ENCODE data around the gene GOLGA8B.
"Not testable (repeated sequence)": the region's sequence is repeated elsewhere in the genome, so short reads cannot be mapped to it uniquely, and the experiment has no call there.

Gene GOLGA8B

DNA sequence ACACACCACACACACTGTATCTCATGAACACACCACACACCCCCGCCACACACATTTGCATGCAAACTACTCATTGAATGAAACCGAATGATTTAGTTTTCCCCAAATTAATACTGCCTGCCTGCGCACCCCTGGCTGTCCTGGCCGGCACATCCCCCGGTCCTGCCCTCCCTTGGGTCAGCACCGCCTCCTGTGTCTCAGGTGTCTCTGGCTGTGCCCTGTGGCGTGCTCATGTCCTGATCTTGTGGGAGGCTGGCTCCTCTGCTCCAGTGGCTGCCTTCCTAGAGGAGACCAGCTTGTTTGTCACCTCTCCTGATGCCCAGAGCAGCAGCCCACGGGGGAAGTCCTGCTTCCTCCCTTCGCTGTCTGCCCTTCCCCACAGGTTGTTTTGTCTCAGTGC, 28.7 kb downstream of the GOLGA8B start:
- DNase-seq, result not testable (repeated sequence)

DNA sequence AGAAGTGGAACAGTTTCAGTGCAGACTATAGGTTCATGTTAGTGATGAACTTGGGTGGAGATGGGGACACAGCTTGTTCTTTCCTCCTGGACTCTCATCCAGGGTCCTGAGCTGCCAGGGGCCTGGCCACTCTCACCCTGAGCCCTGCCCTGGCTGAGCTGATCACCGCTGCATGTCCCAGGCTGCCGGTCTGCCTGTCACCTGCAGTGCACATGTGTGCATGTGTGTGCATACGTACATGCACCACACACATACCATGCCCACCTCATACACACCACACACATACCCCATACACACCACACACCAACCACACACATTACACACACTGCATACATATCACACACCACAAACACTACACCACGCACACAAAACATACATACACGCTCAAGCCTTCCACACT, 29.3 kb downstream of the GOLGA8B start:
- not testable (repeated sequence) for DNase-seq

DNA sequence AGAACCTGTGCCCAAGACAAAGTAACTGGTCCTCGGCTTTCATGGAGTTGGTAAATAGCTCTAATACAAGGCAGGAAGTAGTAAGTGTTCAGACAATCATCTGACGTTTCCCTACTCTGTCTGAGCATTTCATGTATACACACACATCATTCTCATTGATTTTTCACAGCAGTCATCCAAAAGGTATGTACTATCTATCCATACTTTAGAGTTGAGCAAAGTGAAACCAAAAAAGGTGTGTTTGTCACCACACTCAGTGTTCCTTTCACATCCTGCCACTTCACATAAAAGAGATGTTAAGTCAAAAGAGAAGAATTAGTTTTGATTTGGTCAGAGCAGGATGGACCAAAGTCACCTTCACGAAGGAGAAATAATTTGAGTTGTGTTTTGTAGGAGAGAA, 33.3 kb downstream of the GOLGA8B start:
- DNase-seq, result not testable (repeated sequence)

DNA sequence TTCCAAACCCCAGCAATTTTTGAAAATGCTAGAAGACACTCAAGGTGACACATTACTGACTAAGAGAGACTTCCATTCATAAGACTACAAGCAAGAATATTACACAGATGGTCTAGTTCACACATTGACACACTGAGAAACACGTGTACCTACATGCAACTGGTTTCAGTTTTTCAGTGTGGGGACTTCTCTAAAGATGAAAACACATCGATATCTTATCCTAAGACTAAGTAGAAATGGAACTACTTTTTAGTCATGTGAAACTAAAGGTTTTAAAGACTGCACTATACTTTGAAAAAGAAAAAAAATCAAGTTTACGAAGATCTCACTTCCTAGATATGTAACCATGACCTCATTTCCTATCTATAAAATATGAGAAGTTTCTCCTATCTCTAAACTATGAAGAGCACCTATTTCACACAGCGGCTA, 34.1 kb downstream of the GOLGA8B start:
- DNase-seq, result not testable (repeated sequence)

GRCh38 chr15:34543860-34544649, 39.4 kb downstream of the GOLGA8B start:
- DNase-seq, result not testable (repeated sequence)

GRCh38 chr15:34535857-34536256, 47.6 kb downstream of the GOLGA8B start:
- DNase-seq, result not testable (repeated sequence)
